IMR-90 (cell line): ENCODE measurements around the gene CIDEA. TPM values are rescaled to one million over a fixed set of nuclear protein-coding genes. Genes with fewer than 3 reads are reported as not detected.

ENCODE experiments used
- ATAC-seq: fragments of 200-7000 bp; cut with Tn5 transposase; 2 replicates; pipeline ENCODE4 v1.9.1; 2020; ENCODE audit warnings: low read depth, mild to moderate bottlenecking, moderate library complexity
- BruUV-seq: library from RNA; stranded (reverse); fragments of 400-500 nt; replicated peaks from 2 replicates; lab custom pipeline; 2021; lab: Mats Ljungman, UMichigan
- CTCF ChIA-PET: fragments of 300-600 bp; formaldehyde crosslinking; extraction: SDS; loops from one replicate; lab custom pipeline; 2021; ENCODE audit warnings: antibody characterized with exemption; lab: Yijun Ruan, JAX
- POLR2A ChIA-PET: fragments of 300-600 bp; sonication (Branson Sonifier 250); formaldehyde crosslinking; loops from one replicate; lab custom pipeline; 2022; ENCODE audit warnings: antibody characterized with exemption; ENCODE audit not compliant: unreplicated experiment; lab: Charles Lee
- DNase-seq: peaks from one replicate; pipeline ENCODE4 v3.0.0; 2013
- H2AFZ ChIP-seq: replicated peaks from 2 replicates; pipeline ENCODE3; 2013; ENCODE audit warnings: low read length, mild to moderate bottlenecking; ENCODE audit not compliant: poor library complexity
- H2AK5ac ChIP-seq: 2 replicates; pipeline ENCODE4 v1.6.1; 2013; ENCODE audit warnings: low read depth, low read length, inconsistent platforms
- H2AK9ac ChIP-seq: replicated peaks from 2 replicates; pipeline ENCODE3; 2013; ENCODE audit warnings: mild to moderate bottlenecking, low read depth, low read length, moderate library complexity; ENCODE audit not compliant: poor library complexity
- H2BK120ac ChIP-seq: 2 replicates; pipeline ENCODE4 v1.6.1; 2013; ENCODE audit warnings: low read depth, low read length, inconsistent platforms
- H2BK15ac ChIP-seq: 3 replicates; pipeline ENCODE4 v1.6.1; 2013; ENCODE audit warnings: low read depth, low read length, inconsistent platforms
- H2BK20ac ChIP-seq: 2 replicates; pipeline ENCODE4 v1.6.1; 2013; ENCODE audit warnings: low read depth, mild to moderate bottlenecking, inconsistent platforms, low read length, moderate library complexity
- H2BK5ac ChIP-seq: 2 replicates; pipeline ENCODE4 v1.6.1; 2013; ENCODE audit warnings: mild to moderate bottlenecking, low read depth, low read length, inconsistent platforms; ENCODE audit not compliant: poor library complexity, severe bottlenecking
- H3K14ac ChIP-seq: replicated peaks from 2 replicates; pipeline ENCODE4 v1.6.1; 2013; ENCODE audit warnings: low read depth, low read length, inconsistent platforms
- H3K18ac ChIP-seq: 2 replicates; pipeline ENCODE4 v1.6.1; 2013; ENCODE audit warnings: low read depth, low read length, control low read depth
- H3K23ac ChIP-seq: 2 replicates; pipeline ENCODE4 v1.6.1; 2013; ENCODE audit warnings: low read depth, low read length, inconsistent platforms
- H3K27ac ChIP-seq: 2 replicates; pipeline ENCODE4 v1.5.1; 2013; ENCODE audit warnings: mild to moderate bottlenecking, control low read depth, low read length; ENCODE audit not compliant: insufficient read depth
- H3K27me3 ChIP-seq: 2 replicates; pipeline ENCODE4 v1.6.1; 2013; ENCODE audit warnings: low read length; ENCODE audit not compliant: control insufficient read depth, insufficient read depth
- H3K36me3 ChIP-seq: 2 replicates; pipeline ENCODE4 v1.6.1; 2013; ENCODE audit warnings: low read length, mixed read lengths; ENCODE audit not compliant: control insufficient read depth, insufficient read depth
- H3K4ac ChIP-seq: 2 replicates; pipeline ENCODE4 v1.6.1; 2013; ENCODE audit warnings: low read depth, low read length, inconsistent platforms
- H3K4me1 ChIP-seq: 2 replicates; pipeline ENCODE4 v1.6.1; 2013; ENCODE audit warnings: low read length, mixed read lengths; ENCODE audit not compliant: control insufficient read depth, insufficient read depth
- H3K4me2 ChIP-seq: 2 replicates; pipeline ENCODE4 v1.6.1; 2013; ENCODE audit warnings: low read depth, mild to moderate bottlenecking, control low read depth, low read length, moderate library complexity
- H3K4me3 ChIP-seq: 2 replicates; pipeline ENCODE4 v1.5.1; 2013; ENCODE audit warnings: low read depth, mild to moderate bottlenecking, control low read depth, low read length, moderate library complexity; ENCODE audit not compliant: insufficient read depth
- H3K56ac ChIP-seq: 2 replicates; pipeline ENCODE4 v1.6.1; 2013; ENCODE audit warnings: low read length, inconsistent platforms; ENCODE audit not compliant: insufficient read depth; ENCODE audit errors: extremely low read depth
- H3K79me1 ChIP-seq, 2 experiments: 2 replicates each; pipeline ENCODE4 v1.6.1; 2013; ENCODE audit warnings: low read length in 2 of 2, inconsistent platforms in 1 of 2, low read depth in 1 of 2
- H3K9ac ChIP-seq: 2 replicates; pipeline ENCODE4 v1.6.1; 2013; ENCODE audit warnings: low read depth, low read length, control low read depth
- H3K9me1 ChIP-seq: 2 replicates; pipeline ENCODE4 v1.6.1; 2013; ENCODE audit warnings: low read length, inconsistent platforms; ENCODE audit not compliant: insufficient read depth
- H3K9me3 ChIP-seq: 2 replicates; pipeline ENCODE4 v1.6.1; 2013; ENCODE audit warnings: low read length; ENCODE audit not compliant: control insufficient read depth, insufficient read depth
- H4K20me1 ChIP-seq: 2 replicates; pipeline ENCODE4 v1.6.1; 2013; ENCODE audit warnings: low read length, inconsistent platforms; ENCODE audit not compliant: insufficient read depth
- H4K5ac ChIP-seq: 2 replicates; pipeline ENCODE4 v1.6.1; 2013; ENCODE audit warnings: mild to moderate bottlenecking, low read depth, low read length, control low read depth
- H4K8ac ChIP-seq, 2 experiments: 2 replicates each; pipeline ENCODE4 v1.6.1; 2013; ENCODE audit warnings: low read depth in 2 of 2, low read length in 2 of 2, control low read depth in 1 of 2, inconsistent platforms in 1 of 2
- H4K91ac ChIP-seq: 2 replicates; pipeline ENCODE4 v1.6.1; 2013; ENCODE audit warnings: low read depth, low read length, inconsistent platforms; ENCODE audit not compliant: insufficient read depth
- CEBPB ChIP-seq: IDR thresholded peaks from 2 replicates; pipeline ENCODE4 v1.6.1; 2012; ENCODE audit warnings: low read depth, low read length, improper control_type of control experiment
- FOS ChIP-seq: fragments of 150-350 bp; IDR thresholded peaks from 2 replicates; pipeline ENCODE4 v1.6.1; 2016; ENCODE audit warnings: low read depth, low read length
- NFE2L2 ChIP-seq: fragments of 150-350 bp; IDR thresholded peaks from 2 replicates; pipeline ENCODE4 v1.6.1; 2016; ENCODE audit warnings: low read depth, mild to moderate bottlenecking, low read length
- SMC3 ChIP-seq: fragments of 150-350 bp; IDR thresholded peaks from 2 replicates; pipeline ENCODE4 v1.6.1; 2016; ENCODE audit warnings: low read depth, mild to moderate bottlenecking, antibody characterized with exemption, low read length, moderate library complexity
- WGBS, 2 experiments: methylation state at CpG; one replicate each; pipeline versions ENCODE4 v1.1.5 to v1.1.7; 2013; ENCODE audit warnings: missing lambda C conversion rate in 2 of 2; ENCODE audit not compliant: insufficient read length in 1 of 2; ENCODE audit errors: extremely low coverage in 2 of 2; 5-methylcytosine and 5-hydroxymethylcytosine counted together
- dilution Hi-C: fragments of 300-500 bp; cut with HindIII; formaldehyde crosslinking; loops from one replicate; pipeline ENCODE4 v1.14.3; 2018; ENCODE audit warnings: low sequenced_read_pairs; ENCODE audit not compliant: unreplicated experiment
- in situ Hi-C: fragments of 300-500 bp; cut with MboI; formaldehyde crosslinking; loops from 3 replicates; pipeline ENCODE4 v1.14.3; 2019; ENCODE audit warnings: low sequenced_read_pairs, inconsistent platforms, mixed read lengths
- intact Hi-C: fragments of 100-400 bp; cut with micrococcal nuclease; formaldehyde crosslinking; loops from 2 replicates; pipeline ENCODE4 v1.10.0; 2022
- polyA plus RNA-seq, 3 experiments: library from polyadenylated mRNA; depleted of rRNA; stranded (reverse); fragments of >200 nt; gene quantifications; 2 replicates each; pipeline ENCODE4 v1.2.3, GENCODE V29; 2012; ENCODE audit warnings: low replicate concordance in 1 of 3
- total RNA-seq: library from RNA; depleted of rRNA; stranded (reverse); fragments of >200 nt; gene quantifications from 2 replicates; pipeline ENCODE4 v1.2.3, GENCODE V29; 2012

CIDEA gene
- total and polyA plus RNA-seq, 2 of the 4 experiments (the other 2 are of a cell fraction): not detected

- TF ChIP-seq NFE2L2 (no peak), FOS (no peak)
Measured at GRCh38 chr18:12236934-12237832, 17.0 kb upstream of the CIDEA start (continued).

- intact Hi-C loops (loop anchor here (5.0 to 10.0 kb wide), 4 partner anchors 144 to 507 kb away; partner anchors contain the start of gene ANKRD62), dilution Hi-C loops (no loop called here), in situ Hi-C loops (no loop called here)
- H2AFZ ChIP-seq: no peak overlapping the region
- H2BK15ac ChIP-seq: no peak overlapping the region
- H2AK5ac ChIP-seq: 0 out of 2 replicates have a peak overlapping the region, but pooled peaks have one; percentile 10
- no peaks in the 10 kb centered on the region for H3K36me3 ChIP-seq
- no peak overlapping the region for H4K91ac ChIP-seq
- H4K8ac ChIP-seq: no peak overlapping the region
- no peaks in the 10 kb centered on the region for H3K79me1 ChIP-seq
- peaks cover 3% of the 10 kb centered on the region; the same call in 1 of the 2 replicates for H3K9me1 ChIP-seq
- no peak overlapping the region for H3K27ac ChIP-seq
- DNase-seq (peak; percentile 41), ATAC-seq (peak; percentile 7; the same call in 1 of the 2 replicates)
- WGBS, 2 experiments: no CpG with 5 or more reads among the region's 3 CpGs
- H4K20me1 ChIP-seq: no peaks in the 10 kb centered on the region
- no peaks in the 10 kb centered on the region for H3K9me3 ChIP-seq
- H3K18ac ChIP-seq: peak overlapping the region; percentile 54; the same call in 1 of the 2 replicates
- peaks cover 6% of the 10 kb centered on the region for H3K4me1 ChIP-seq
- H3K14ac ChIP-seq: no peak overlapping the region
- H3K4me3 ChIP-seq: no peak overlapping the region
- 0 out of 2 replicates have a peak overlapping the region, but pooled peaks have one; percentile 12 for H4K5ac ChIP-seq
- H2BK20ac ChIP-seq: no peak overlapping the region
- H2BK120ac ChIP-seq: no peak overlapping the region
- H3K56ac ChIP-seq: no peak overlapping the region
- CTCF ChIA-PET: no interaction called here
- BruUV-seq: no TSS peak
- no peak overlapping the region for H3K23ac ChIP-seq
- peaks cover 14% of the 10 kb centered on the region for H3K27me3 ChIP-seq
- peak overlapping the region; percentile 29; the same call in 1 of the 2 replicates for H3K4me2 ChIP-seq
- H2AK9ac ChIP-seq: no peak overlapping the region
- 0 out of 2 replicates have a peak, but pooled peaks have one; percentile 11 for TF ChIP-seq CEBPB
- no peak for TF ChIP-seq SMC3
- H2BK5ac ChIP-seq: no peak overlapping the region
- POLR2A ChIA-PET: no interaction called here
- H3K9ac ChIP-seq: peak overlapping the region; percentile 30; the same call in 1 of the 2 replicates
- no peak overlapping the region for H3K4ac ChIP-seq
Measured at GRCh38 chr18:12238826-12239225, 15.3 kb upstream of the CIDEA start.
